Activated effector memory CD4-positive, alpha-beta T cell treated with Interleukin-2 at 50 U/mL for 16 hours (primary cell): ENCODE measurements around the gene RFTN1.

ENCODE experiments used
- DNase-seq: peaks from one replicate; pipeline ENCODE4 v3.0.0-alpha.2; 2020

Gene RFTN1

DNA sequence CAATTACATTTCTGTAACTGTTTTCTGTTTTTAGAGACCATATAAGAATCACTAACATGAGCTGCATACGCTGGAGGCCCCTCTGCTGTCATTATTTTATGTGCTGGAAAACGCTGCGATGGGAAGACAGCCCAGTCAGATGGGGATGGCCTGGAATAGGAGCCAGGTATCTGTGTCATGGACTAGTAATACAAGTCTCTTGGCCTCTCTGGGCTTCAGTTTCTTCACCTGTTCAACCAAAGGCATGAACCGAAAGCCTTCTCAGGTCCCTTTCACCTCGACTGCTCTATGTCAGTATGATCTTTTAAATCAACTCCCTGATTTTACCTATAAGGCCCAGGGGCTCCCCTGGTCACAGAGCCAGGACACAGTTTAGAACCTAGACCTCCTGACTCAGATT lies 14.6 kb upstream of the RFTN1 start:
- DNase-seq: no peak

DNA sequence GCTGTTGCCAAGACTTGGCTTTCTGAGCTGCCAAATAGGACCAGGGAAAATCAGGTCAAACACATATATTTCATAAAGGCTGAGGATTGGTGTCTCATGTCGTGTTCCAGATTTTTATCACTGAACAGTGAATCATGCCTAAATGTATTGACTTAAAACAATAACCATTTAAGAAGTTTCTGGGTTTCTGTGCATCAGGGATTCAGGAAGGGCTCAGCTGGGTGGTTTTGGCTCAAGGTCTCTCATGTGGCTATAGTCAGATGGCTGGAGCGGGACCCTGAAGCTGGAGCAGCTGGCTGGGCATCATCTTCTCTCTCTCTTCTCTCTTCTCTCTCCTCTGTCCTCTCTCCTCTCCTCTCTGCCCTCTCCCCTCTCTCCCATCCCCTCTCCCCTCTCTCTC lies 10.7 kb upstream of the RFTN1 start:
- no peak for DNase-seq

GRCh38 chr3:16523778-16524177 lies 10.3 kb upstream of the RFTN1 start:
- no peak for DNase-seq

DNA sequence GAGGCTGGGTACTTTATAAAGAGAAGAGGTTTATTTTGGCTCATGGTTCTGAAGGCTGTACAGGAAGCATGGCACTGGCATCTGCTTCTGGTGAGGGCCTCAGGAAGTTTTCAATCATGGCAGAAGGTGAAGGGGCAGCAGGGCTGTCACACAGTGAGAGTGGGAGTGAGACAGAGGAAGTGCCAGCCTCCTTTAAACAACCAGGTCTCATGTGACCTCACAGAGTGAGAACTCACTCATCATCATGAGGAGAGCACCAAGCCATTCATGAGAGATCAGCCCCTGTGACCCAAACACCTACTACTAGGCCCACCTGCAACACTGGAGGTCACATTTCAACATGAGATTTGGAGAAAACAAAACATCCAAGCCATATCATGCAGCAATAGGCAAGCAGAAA lies 9.3 kb upstream of the RFTN1 start:
- DNase-seq: no peak

DNA sequence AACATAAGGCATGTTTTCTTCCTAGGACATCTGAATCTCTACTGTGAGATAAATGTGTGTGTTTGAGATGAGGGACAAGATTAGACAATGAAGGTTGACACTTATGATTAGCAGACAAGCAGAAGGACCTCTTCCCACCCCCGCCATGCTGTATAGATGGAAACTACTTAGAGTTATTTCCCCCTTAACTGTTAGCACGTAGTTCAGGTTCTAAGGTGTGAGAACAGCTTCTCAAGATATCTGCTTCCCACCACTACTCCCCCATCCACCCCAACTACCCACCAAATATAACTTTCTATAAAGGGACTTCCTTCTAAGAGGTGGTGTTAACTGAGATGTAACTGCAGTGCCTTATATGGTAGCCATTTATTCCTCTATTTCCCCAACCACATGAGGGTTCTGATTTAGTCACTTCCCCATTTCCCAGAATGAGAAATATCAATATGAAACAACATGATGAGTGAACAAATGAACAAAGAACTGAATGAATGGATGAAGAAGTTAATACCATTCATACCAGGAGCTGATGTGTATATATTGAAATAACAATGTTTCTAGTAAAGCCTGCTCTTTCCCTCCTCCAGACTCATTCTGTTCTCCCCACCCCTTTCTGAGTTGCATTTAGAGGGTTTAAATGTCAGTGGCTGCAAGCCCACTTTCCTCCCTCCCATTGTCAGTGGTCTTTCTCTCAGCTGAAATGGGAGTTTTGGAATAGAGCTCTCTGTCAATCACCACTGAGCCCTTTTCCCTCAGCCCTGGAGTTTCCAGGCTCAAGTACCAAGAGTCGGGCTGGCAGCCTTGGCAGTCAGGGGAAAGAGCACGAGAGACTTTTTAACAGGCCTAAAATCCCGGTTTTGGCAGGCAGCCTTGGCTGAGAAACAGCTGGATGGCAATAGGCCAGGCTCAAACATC lies 7.7 kb upstream of the RFTN1 start:
- no peak for DNase-seq

DNA sequence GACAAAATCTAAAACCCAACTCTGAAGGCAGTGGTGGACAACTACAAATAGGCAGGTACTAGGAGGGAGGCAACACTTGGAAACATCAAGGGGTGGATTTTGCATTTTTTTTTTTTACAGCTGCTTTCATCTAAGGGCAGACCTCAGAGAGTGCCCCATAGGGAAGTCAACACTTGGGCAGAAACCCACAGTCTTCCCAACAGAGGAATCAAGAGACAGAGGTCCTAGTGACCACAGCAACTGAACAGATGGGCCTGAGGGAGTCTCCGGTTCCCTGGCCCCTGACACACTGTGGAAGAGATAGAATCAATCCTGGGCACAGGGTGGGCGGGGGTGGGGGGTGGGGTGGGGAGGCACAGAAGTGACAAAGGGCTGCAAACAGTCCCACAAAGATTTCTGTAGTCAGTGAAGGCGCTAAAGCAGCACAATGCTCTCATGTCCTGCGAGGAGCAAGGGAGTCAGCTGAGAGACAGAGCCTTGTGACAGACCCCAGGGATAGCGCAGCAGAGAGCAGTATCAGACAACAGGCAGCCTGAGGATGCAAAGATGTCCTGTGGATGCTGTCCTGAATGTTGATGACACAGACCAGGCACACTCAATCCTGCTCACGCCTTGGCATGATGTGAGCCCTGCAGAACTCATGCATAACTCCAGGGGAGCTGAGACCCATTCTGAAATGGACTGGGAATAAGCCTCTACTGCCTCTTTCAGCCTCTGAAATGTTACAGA lies 6.9 kb upstream of the RFTN1 start:
- no peak for DNase-seq

DNA sequence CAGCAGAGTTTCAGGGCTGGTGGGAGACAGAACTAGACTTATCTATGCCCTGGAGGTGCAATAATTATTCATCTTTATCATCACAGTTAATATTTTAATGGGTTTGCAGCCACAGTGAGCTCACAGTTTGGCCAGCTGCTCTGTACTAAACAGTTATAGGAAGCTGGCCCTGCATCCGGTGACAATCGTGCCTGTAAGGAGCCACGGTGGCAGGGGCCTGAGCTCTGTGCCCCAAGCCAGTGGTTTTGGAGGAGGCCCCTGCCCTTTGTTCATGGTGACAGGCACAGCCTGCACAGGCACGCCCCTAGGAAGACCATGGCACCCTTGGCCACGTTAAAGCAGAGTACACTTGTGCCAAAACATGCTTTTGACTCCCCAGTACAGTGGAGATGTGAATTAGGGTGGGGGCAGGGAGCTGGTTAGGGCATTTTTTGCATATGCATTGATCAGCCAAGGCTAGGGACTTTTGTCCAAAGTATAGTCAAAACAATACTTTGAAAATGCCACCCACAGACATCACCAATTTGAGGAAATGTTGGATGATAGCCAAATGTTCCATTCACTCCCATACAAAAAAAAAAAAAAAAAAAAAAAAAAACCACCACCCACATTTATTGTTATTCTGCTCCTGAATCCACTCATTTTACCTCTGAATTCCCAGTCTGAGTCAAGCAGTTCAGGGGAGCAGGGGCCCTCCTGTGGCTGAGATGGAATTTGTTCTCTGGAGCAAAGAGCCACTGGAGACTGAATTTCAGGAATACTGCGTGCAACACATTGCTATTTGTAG lies 3.4 kb upstream of the RFTN1 start:
- DNase-seq: no peak

GRCh38 chr3:16515885-16516420 lies 2.5 kb upstream of the RFTN1 start:
- DNase-seq: no peak

DNA sequence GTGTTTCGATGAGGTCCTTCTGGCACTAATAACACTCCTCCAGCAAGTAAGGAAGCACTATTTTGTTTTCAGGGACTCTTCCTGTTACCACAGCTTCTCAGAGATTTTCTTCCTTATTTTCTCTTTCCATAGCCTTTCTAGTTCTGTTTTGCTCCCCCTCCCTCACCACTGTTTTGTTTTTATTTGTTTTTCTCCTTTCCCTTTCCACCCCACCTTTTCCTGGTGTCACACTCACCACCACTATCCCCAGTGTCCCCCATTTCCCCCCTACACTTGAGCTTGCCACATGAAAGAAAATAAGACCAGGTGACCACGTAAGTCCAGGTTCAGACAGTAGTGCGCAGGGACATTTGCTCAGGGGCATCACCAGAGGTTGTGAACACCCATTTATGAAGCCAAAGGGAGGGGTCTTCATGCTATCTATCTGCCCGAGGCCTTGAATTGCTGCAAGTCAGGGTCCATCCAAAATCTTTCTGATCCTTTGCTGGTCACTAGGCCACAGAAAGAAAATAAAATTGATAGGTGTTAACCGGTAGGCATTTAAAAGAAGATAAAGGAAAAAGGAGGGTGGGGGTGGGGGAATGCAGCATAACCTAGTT lies 1.4 kb upstream of the RFTN1 start:
- DNase-seq: no peak

GRCh38 chr3:16514021-16514700 lies 662 bp upstream of the RFTN1 start:
- DNase-seq: no peak

- peak; percentile 37 for DNase-seq
Observed at GRCh38 chr3:16512435-16513140, 911 bp downstream of the RFTN1 start.

GRCh38 chr3:16511681-16512434 lies 1.6 kb downstream of the RFTN1 start:
- DNase-seq: peak; percentile 59

GRCh38 chr3:16510620-16511319 lies 2.7 kb downstream of the RFTN1 start:
- no peak for DNase-seq

DNA sequence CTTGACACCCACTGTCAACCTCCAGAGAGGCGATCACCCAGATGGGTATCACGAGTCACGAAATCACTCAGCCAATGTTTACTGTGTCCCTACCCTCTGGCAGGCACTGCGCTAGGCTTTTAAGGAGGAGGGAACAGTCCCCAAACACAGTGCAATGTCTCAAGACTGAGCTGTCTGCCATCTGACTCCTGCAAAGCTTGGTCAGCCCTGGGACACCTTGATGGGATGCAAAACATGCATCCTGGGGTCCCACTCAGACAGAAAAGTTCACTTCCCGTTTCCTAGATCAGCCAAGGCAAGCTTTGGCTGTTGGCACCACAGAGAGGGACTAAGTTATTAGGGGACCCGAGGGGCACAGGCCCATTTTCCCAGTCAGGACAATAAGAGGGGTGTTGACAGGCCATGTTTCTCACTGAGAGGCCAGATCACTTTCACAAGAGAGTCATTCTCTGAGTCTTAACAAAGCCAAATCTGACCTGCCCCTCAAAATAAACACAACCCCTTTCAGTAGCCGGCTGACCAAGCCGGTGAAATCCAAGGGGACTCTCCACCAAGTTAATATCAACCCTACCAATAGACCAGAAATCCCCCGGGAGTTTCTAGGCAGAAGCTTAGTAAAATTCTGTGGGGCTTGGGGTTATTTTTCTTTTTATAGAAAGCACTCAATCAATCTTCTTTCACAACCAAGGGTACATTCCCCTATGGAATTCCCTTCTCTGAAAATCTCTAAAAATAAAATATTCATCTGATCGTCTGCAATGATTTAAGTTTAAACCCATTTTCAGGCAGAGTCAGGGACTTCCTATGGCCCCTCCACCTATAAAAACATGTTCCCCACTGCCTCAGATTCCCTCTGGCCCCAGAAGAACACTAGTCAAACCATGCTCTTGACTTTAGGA lies 3.5 kb downstream of the RFTN1 start:
- no peak for DNase-seq

DNA sequence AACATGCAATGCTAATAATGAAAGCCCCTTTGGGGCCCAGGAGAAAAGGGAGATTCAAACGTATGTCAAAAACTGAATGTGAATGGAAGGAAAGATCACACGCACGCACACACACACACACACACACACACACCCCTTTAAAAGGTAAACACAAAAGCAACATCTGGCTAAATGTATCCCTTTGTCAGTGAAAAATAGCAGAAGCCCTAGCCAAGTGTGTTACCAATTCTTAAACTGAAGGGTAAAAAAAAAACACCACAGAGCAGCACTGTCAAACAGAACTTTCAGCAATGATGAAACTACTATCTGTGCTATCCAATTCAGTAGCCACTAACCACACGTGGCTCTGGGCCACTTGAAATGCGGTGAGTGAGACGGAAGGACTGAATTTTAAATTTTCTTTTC lies 4.9 kb downstream of the RFTN1 start:
- no peak for DNase-seq

DNA sequence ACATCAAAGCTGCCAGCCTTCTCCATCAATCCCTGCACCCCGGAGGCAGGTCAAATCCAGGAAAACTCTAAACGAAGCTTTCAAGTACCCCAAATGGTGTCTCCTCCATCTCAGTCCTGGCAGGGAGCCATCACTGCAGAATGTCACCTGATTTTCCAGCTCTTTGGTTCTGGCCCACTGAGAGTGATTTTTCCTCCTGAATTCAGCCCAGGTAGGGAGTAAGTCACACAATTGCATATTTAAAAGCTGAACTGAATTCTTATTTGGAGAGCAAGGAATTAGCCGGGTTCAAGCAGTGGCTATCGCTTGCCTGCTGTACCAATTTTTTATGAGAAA lies 5.3 kb downstream of the RFTN1 start:
- DNase-seq: no peak

DNA sequence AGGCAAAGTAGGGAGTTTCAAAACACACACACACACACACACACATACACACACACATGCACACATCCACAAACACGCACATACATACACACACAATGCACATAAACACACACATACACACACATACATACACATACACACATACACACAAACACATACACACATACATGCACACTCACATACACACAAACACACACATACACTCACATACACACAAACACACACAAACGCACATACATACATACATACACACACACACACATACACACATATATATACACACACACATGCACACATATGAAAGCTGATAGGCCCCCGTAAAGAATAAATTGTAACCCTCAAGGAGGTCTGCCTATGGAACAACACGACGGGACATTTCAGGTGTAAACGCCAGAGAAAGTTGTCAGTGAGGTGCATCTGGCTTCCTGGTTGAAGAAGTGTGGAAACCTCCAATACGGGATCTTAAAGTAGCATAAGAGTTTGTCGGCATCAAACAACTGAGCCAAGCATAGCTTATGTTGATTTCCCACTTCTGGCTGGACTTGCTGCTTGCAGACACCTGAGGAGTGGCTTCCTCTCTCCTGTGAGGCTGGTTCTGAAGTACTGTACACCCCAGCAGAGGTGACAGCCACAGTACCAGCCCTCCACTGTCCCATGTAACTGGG lies 5.8 kb downstream of the RFTN1 start:
- DNase-seq: no peak

DNA sequence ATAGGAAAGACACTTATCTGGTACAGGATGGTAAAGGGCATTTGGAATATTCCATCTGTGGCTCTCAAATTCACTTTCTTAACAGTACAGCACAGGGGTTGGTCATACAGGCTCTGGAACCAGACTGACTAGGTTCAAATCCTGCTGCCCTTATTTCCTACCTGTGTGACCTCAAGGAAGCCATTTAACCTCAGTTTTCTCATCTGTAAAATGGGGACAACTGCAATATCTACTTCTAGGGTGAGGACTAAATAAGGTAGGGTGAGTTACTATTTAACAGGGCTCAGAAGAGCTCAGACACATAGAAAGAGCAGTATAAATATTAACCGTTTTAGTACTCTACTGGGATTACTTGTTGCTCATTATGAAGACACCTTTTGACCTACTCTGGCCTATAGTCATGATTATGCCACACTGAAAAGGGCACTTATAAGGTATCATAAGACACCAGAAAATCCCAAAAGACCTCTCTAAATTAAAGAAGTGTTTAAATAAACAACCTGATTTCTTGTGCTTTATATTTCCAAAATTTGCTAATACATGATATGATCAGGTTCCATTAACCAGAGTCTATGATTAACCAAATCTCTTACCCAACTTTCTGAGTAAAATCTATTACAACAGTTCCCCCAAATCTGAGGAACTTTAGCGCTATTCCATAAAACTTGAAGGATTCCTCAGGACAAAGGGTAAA lies 6.5 kb downstream of the RFTN1 start:
- no peak for DNase-seq
